Gastrocnemius medialis (tissue), 4 donors: ENCODE measurements around the gene CITED1.

ENCODE experiments used
- CTCF ChIP-seq, 5 experiments: fragments of 450-650 bp in 3 of 5; fragments of 200-600 bp in 2 of 5; sonication (generic) in 2 of 5; IDR thresholded peaks in 4 of 5; conservative IDR thresholded peaks in 1 of 5; 1 replicate in 4 of 5; 2 replicates in 1 of 5; pipeline ENCODE4 v1.5.1; 2016 to 2019; ENCODE audit warnings: antibody characterized with exemption in 5 of 5, mild to moderate bottlenecking in 3 of 5, moderate library complexity in 3 of 5
- POLR2A ChIP-seq, 2 donors: fragments of 450-650 bp; IDR thresholded peaks; one replicate each; pipeline ENCODE4 v1.6.1; 2017; ENCODE audit warnings: antibody characterized with exemption in 2 of 2, mild to moderate bottlenecking in 2 of 2, moderate library complexity in 2 of 2

GRCh38 chrX:72306851-72307645, 1.3 kb upstream of the CITED1 start:
- no peak for TF ChIP-seq CTCF (IDR thresholded peaks at IDR 0.05 in 4 of 5, conservative IDR thresholded peaks at IDR 0.05 in 1 of 5)
- TF ChIP-seq POLR2A (IDR thresholded peaks at IDR 0.05) = no peak
